ENCODE measurements around the gene XYLT1. TPM values are rescaled to one million over a fixed set of nuclear protein-coding genes. Genes with fewer than 3 reads are reported as not detected.

Gene XYLT1
- total and polyA plus RNA-seq, 10 of the 15 experiments (the other 5 are each of a cell fraction or from before 2014, with no cell fraction given) = 0.88 to 14.8 (median 5.8) TPM

DNA sequence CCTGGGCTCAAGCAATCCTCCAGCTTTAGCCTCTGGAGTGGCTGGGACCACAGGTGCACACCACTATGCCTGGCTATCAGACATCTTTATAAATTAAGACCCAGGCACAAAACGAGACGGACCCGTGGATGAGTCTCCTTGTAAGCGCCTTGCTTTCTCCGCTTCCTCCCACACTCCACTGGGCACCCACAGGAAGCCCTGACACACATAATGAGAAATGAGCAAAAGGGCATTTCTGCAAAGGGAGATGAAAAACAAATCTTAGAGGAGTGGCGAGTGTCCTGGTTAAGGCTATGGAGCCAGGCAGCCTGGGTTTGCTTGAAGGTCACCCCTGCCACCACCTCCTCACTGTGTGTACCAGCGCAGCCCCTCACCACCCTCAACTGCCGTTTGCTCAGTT, 56.3 kb downstream of the XYLT1 start (continued):
- TF ChIP-seq IKZF2 (IDR thresholded peaks at IDR 0.05) = 0 out of 4 replicates have a peak, but pooled peaks of 1 of the 2 experiments have one; percentile 32
- TF ChIP-seq JUNB (IDR thresholded peaks at IDR 0.05) = peak; percentile 44; the same call in 1 of the 2 replicates
- TF ChIP-seq RAD21 (IDR thresholded peaks at IDR 0.05; ENCODE audit: insufficient read depth, low read depth, low read length) = no peak
- no peak for TF ChIP-seq MEF2B (IDR thresholded peaks at IDR 0.05; ENCODE audit: partially characterized antibody, poor library complexity, severe bottlenecking)
- no peak for TF ChIP-seq ZNF207 (IDR thresholded peaks at IDR 0.05; ENCODE audit: borderline replicate concordance)
- TF ChIP-seq ZBED1 (IDR thresholded peaks at IDR 0.05; ENCODE audit: borderline replicate concordance) = no peak
- TF ChIP-seq PAX8 (IDR thresholded peaks at IDR 0.05) = no peak
- TF ChIP-seq NFIC (IDR thresholded peaks at IDR 0.05; ENCODE audit: low read depth, low read length) = peak; percentile 40; the same call in 1 of the 2 replicates
- no peak for TF ChIP-seq EZH2 (IDR thresholded peaks at IDR 0.05; ENCODE audit: borderline replicate concordance, control insufficient read depth, low read depth, low read length)
- TF ChIP-seq HSF1 (IDR thresholded peaks at IDR 0.05; ENCODE audit: low read depth, low read length) = no peak
- TF ChIP-seq EP300 (IDR thresholded peaks at IDR 0.05; ENCODE audit: borderline replicate concordance in 1 of 2, control insufficient read depth in 1 of 2, low read depth in 2 of 2, low read length in 2 of 2) = no peak
- no peak for TF ChIP-seq IRF3 (IDR thresholded peaks at IDR 0.05)

Data from GM12878 (cell line).